SK-N-SH (cell line): ENCODE measurements around the gene ITGAL. TPM values are rescaled to one million over a fixed set of nuclear protein-coding genes. Genes with fewer than 3 reads are reported as not detected.

Experiments used
- CTCF ChIA-PET: fragments of 300-600, 350-600 bp; formaldehyde crosslinking; extraction: SDS; loops from one replicate; lab custom pipeline; 2021; lab: Yijun Ruan, JAX
- POLR2A ChIA-PET: fragments of 350-600 bp; sonication (Branson Sonifier 250); formaldehyde crosslinking; extraction: SDS; loops from one replicate; lab custom pipeline; 2020; ENCODE audit warnings: antibody characterized with exemption, inconsistent platforms; lab: Yijun Ruan, JAX
- DNase-seq: peaks from one replicate; pipeline ENCODE4 v3.0.0; 2012
- H2AFZ ChIP-seq: fragments of 200-600 bp; sonication (generic); 2 replicates; pipeline ENCODE4 v1.8.1; 2016; ENCODE audit warnings: antibody characterized with exemption, mild to moderate bottlenecking, low read depth
- H3F3A ChIP-seq: fragments of 200-600 bp; sonication (generic); replicated peaks from 2 replicates; pipeline ENCODE3; 2016; ENCODE audit warnings: antibody characterized with exemption, mild to moderate bottlenecking; ENCODE audit not compliant: insufficient read depth
- H3K27ac ChIP-seq, 2 experiments: fragments of 200-500 bp in 1 of 2; fragments of 200-600 bp in 1 of 2; sonication (Bioruptor generic) in 1 of 2; sonication (generic), shearing (Covaris generic) in 1 of 2; 2 replicates each; pipeline versions ENCODE4 v1.5.1 to v1.6.1; 2014 to 2016; ENCODE audit warnings: low read depth in 2 of 2, inconsistent platforms in 1 of 2, low read length in 1 of 2, mild to moderate bottlenecking in 1 of 2, mixed read lengths in 1 of 2
- H3K27me3 ChIP-seq: fragments of 200-600 bp; sonication (generic), shearing (Covaris generic); 2 replicates; pipeline ENCODE4 v1.6.1; 2016; ENCODE audit warnings: mixed run types; ENCODE audit not compliant: insufficient read depth
- H3K36me3 ChIP-seq, 2 experiments: fragments of 200-500 bp in 1 of 2; fragments of 200-600 bp in 1 of 2; sonication (Bioruptor generic) in 1 of 2; sonication (generic) in 1 of 2; replicated peaks in 1 of 2; 2 replicates each; pipeline versions ENCODE3 to v1.5.1; 2014 to 2016; ENCODE audit warnings: low read length in 1 of 2, mild to moderate bottlenecking in 1 of 2; ENCODE audit not compliant: insufficient read depth in 2 of 2, control insufficient read depth in 1 of 2
- H3K4me1 ChIP-seq, 2 experiments: fragments of 200-500 bp in 1 of 2; fragments of 200-600 bp in 1 of 2; sonication (Bioruptor generic) in 1 of 2; sonication (generic), shearing (Covaris generic) in 1 of 2; 2 replicates each; pipeline versions ENCODE4 v1.5.1 to v1.6.1; 2014 to 2016; ENCODE audit warnings: low read depth in 1 of 2, low read length in 1 of 2, mixed run types in 1 of 2; ENCODE audit not compliant: insufficient read depth in 2 of 2, control insufficient read depth in 1 of 2
- H3K4me2 ChIP-seq: fragments of 200-600 bp; sonication (generic), shearing (Covaris generic); 2 replicates; pipeline ENCODE4 v1.6.1; 2017; ENCODE audit warnings: mixed run types
- H3K4me3 ChIP-seq, 2 experiments: fragments of 200-500 bp in 1 of 2; fragments of 200-600 bp in 1 of 2; sonication (Bioruptor generic) in 1 of 2; sonication (generic), shearing (Covaris generic) in 1 of 2; 2 replicates each; pipeline versions ENCODE4 v1.5.1 to v1.8.1; 2014 to 2016; ENCODE audit warnings: low read depth in 2 of 2, inconsistent platforms in 1 of 2, low read length in 1 of 2, mild to moderate bottlenecking in 1 of 2, mixed read lengths in 1 of 2, moderate library complexity in 1 of 2
- H3K79me2 ChIP-seq: fragments of 200-600 bp; sonication (generic); 2 replicates; pipeline ENCODE4 v1.8.1; 2017; ENCODE audit warnings: mild to moderate bottlenecking; ENCODE audit not compliant: insufficient read depth
- H3K9ac ChIP-seq: fragments of 200-600 bp; sonication (generic); 2 replicates; pipeline ENCODE4 v1.6.1; 2017; ENCODE audit warnings: mixed run types
- H3K9me2 ChIP-seq: fragments of 200-600 bp; sonication (generic); 2 replicates; pipeline ENCODE4 v1.6.1; 2017; ENCODE audit warnings: mixed run types
- H3K9me3 ChIP-seq: fragments of 200-600 bp; sonication (generic); 2 replicates; pipeline ENCODE4 v1.6.1; 2017; ENCODE audit warnings: mixed run types, mild to moderate bottlenecking, moderate library complexity
- H4K20me1 ChIP-seq: fragments of 200-600 bp; sonication (generic); 2 replicates; pipeline ENCODE4 v1.6.1; 2017; ENCODE audit warnings: mild to moderate bottlenecking, mixed run types; ENCODE audit not compliant: insufficient read depth
- CHD2 ChIP-seq: fragments of 150-350 bp; IDR thresholded peaks from 2 replicates; pipeline ENCODE4 v1.6.1; 2018; ENCODE audit warnings: low read length; ENCODE audit not compliant: partially characterized antibody
- ELF1 ChIP-seq: IDR thresholded peaks from 2 replicates; pipeline ENCODE4 v1.4.0; 2012
- EZH2phosphoT487 ChIP-seq: fragments of 200-600 bp; sonication (generic); IDR thresholded peaks from 2 replicates; pipeline ENCODE4 v1.6.1; 2017; ENCODE audit warnings: low read depth, mixed run types, mild to moderate bottlenecking, antibody characterized with exemption, moderate library complexity, borderline replicate concordance
- FOSL2 ChIP-seq: IDR thresholded peaks from 2 replicates; pipeline ENCODE4 v1.4.0; 2012; ENCODE audit warnings: low read depth, mild to moderate bottlenecking, moderate library complexity, borderline replicate concordance
- GATA2 ChIP-seq: sonication (generic); formaldehyde crosslinking; IDR thresholded peaks from 2 replicates; pipeline ENCODE4 v1.5.0; 2020; ENCODE audit warnings: mild to moderate bottlenecking, missing genetic modification reagents
- JUND ChIP-seq: IDR thresholded peaks from 2 replicates; pipeline ENCODE4 v1.4.0; 2012
- MEF2A ChIP-seq: IDR thresholded peaks from 2 replicates; pipeline ENCODE4 v1.4.0; 2012; ENCODE audit warnings: low read depth, borderline replicate concordance
- MXI1 ChIP-seq: IDR thresholded peaks from 2 replicates; pipeline ENCODE4 v1.6.1; 2012; ENCODE audit warnings: mild to moderate bottlenecking, low read depth, low read length, improper control_type of control experiment
- NFIC ChIP-seq: IDR thresholded peaks from 2 replicates; pipeline ENCODE4 v1.4.0; 2012; ENCODE audit warnings: borderline replicate concordance
- NRF1 ChIP-seq: IDR thresholded peaks from 2 replicates; pipeline ENCODE4 v1.6.1; 2012; ENCODE audit warnings: low read depth, mild to moderate bottlenecking, low read length
- POLR2AphosphoS5 ChIP-seq: IDR thresholded peaks from 2 replicates; pipeline ENCODE4 v1.6.1; 2012; ENCODE audit warnings: low read depth, low read length
- RAD21 ChIP-seq: IDR thresholded peaks from 2 replicates; pipeline ENCODE4 v1.6.1; 2012; ENCODE audit warnings: mild to moderate bottlenecking, low read length
- RCOR1 ChIP-seq: fragments of 150-350 bp; IDR thresholded peaks from 2 replicates; pipeline ENCODE4 v1.6.1; 2017; ENCODE audit warnings: antibody characterized with exemption, low read length
- RXRA ChIP-seq: IDR thresholded peaks from 2 replicates; pipeline ENCODE4 v1.4.0; 2012; ENCODE audit warnings: low read depth, mild to moderate bottlenecking, borderline replicate concordance
- SIN3A ChIP-seq: IDR thresholded peaks from 2 replicates; pipeline ENCODE4 v1.6.1; 2012; ENCODE audit warnings: low read depth, mild to moderate bottlenecking, low read length, moderate library complexity, borderline replicate concordance
- SMC3 ChIP-seq: IDR thresholded peaks from 2 replicates; pipeline ENCODE4 v1.6.1; 2012; ENCODE audit warnings: low read depth, low read length, improper control_type of control experiment
- USF1 ChIP-seq: IDR thresholded peaks from 2 replicates; pipeline ENCODE4 v1.4.0; 2012; ENCODE audit warnings: low read depth, borderline replicate concordance
- YY1 ChIP-seq: IDR thresholded peaks from 2 replicates; pipeline ENCODE4 v1.4.0; 2012; ENCODE audit warnings: low read depth, mild to moderate bottlenecking
- ZBTB33 ChIP-seq: IDR thresholded peaks from 2 replicates; pipeline ENCODE4 v1.4.0; 2012; ENCODE audit warnings: low read depth, borderline replicate concordance
- WGBS: methylation state at CpG from one replicate; pipeline ENCODE4 v1.1.6; 2017; ENCODE audit warnings: low lambda C conversion rate; 5-methylcytosine and 5-hydroxymethylcytosine counted together
- polyA plus RNA-seq, 3 experiments: library from polyadenylated mRNA; depleted of rRNA; stranded (reverse); fragments of >200 nt; gene quantifications; 2 replicates each; pipeline ENCODE4 v1.2.3, GENCODE V29; 2012
- TF ChIP-seq, protein P1 (sequence below): IDR thresholded peaks from 2 replicates; pipeline ENCODE4 v1.4.0; 2012; ENCODE audit warnings: low read depth
- TF ChIP-seq, protein P2 (sequence below): IDR thresholded peaks from 2 replicates; pipeline ENCODE4; 2012
- TF ChIP-seq, protein P3 (sequence below): IDR thresholded peaks from 2 replicates; pipeline ENCODE4 v1.6.1; 2012; ENCODE audit warnings: mild to moderate bottlenecking, low read depth, low read length, moderate library complexity
- TF ChIP-seq, protein P4 (sequence below): fragments of 150-350 bp; IDR thresholded peaks from 2 replicates; pipeline ENCODE4 v1.6.1; 2016; ENCODE audit warnings: mild to moderate bottlenecking, low read depth, low read length

ITGAL gene
- polyA plus RNA-seq, 1 of the 3 experiments (the other 2 are of a cell fraction) = 0.12 TPM

DNA sequence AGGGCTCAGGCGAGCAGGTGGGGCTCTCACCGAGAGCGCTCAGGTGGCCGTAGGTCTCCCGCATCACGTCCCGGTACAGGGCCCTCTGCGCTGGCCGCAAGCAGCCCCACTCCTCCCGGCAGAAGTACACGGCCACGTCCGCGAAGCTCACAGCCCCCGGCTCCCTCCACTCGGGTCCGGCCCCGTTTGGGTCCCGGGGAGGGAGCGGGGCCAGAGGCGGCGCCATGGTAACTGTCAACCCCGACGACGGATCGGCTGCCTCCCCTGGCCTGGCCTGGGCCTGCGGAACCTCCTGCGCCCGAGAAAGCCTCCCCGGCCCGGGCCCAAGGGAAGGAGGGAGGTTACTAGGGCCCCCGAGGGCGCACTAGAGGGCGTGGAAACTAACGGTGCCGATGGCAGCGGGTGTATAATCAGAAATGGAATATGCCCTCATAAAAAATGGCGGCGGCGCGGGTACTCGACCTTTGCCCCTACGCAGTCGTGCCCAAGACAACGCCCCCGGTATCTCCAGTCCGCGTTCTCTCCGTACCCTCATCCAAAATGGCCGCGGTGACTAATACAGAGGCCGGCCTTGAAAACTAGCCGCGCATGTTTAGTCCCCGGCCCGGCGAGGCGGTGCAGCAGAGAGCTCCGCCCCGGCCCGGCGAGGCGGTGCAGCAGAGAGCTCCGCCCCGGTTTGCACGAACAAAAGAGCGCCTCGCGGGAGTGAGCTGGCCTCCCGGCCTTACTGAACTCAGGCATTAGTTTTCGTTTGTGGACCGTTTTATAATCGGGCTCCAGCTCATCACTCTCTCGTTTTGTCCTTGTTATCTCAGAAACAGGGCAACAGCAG lies 85.6 kb downstream of the ITGAL start, which contains the start of gene ZNF764:
Gene ZNF764, minus strand, starts transcription at position 418 of the 832 bp plus-strand sequence. Its CDS starts 192 bp downstream, at position 226.
- Histone ChIP-seq H4K20me1 (no peaks in the 10 kb centered on the region), H3K79me2 (peaks cover 26% of the 10 kb centered on the region), H3K36me3 (peaks cover 0 to 21% of the 10 kb centered on the region in 2 experiments), H3K4me1 (peaks cover 0 to 6% of the 10 kb centered on the region in 2 experiments; a peak in 1 of 4 replicates), H3K27ac (peak within 1 kb of the TSS; percentile 88 to 92), H3K4me2 (peak within 1 kb of the TSS; percentile 95), H3K27me3 (no peaks in the 10 kb centered on the region), H3K9me2 (no peaks in the 10 kb centered on the region), H3K9ac (peak within 1 kb of the TSS; percentile 94), H2AFZ (peak within 1 kb of the TSS; percentile 92), H3K4me3 (peak within 1 kb of the TSS; percentile 75 to 91), H3F3A (peaks cover 7% of the 10 kb centered on the region), H3K9me3 (no peaks in the 10 kb centered on the region)
- POLR2A ChIA-PET = interaction anchor here (0.9 to 3.8 kb wide), 9 partner anchors 9 to 101 kb away, joined by 3 to 47 read pairs (median 4); partner anchors contain the start of genes ZNF688, ZNF689 and ZNF747
- peak; percentile 96 for DNase-seq
- CTCF ChIA-PET = interaction anchor here (0.8 to 2.1 kb wide), 9 partner anchors 12 to 128 kb away, joined by 3 to 19 read pairs (median 4); partner anchors contain the start of genes DCTPP1 and ZNF688
- 5% methylated on average over 13 of the region's 74 CpGs for WGBS
- TF ChIP-seq, protein P1, sequence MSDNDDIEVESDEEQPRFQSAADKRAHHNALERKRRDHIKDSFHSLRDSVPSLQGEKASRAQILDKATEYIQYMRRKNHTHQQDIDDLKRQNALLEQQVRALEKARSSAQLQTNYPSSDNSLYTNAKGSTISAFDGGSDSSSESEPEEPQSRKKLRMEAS = peak; percentile 47; the same call in 1 of the 2 replicates
- TF ChIP-seq, protein P2, sequence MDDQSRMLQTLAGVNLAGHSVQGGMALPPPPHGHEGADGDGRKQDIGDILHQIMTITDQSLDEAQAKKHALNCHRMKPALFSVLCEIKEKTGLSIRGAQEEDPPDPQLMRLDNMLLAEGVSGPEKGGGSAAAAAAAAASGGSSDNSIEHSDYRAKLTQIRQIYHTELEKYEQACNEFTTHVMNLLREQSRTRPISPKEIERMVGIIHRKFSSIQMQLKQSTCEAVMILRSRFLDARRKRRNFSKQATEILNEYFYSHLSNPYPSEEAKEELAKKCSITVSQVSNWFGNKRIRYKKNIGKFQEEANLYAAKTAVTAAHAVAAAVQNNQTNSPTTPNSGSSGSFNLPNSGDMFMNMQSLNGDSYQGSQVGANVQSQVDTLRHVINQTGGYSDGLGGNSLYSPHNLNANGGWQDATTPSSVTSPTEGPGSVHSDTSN = peak; percentile 59; the same call in 1 of the 2 replicates
- TF ChIP-seq CHD2 (peak; percentile 90), MEF2A (no peak), POLR2AphosphoS5 (peak; percentile 93), USF1 (no peak), NFIC (peak; percentile 34; the same call in 1 of the 2 replicates), FOSL2 (peak; percentile 71), YY1 (peak; percentile 100), RAD21 (peak; percentile 1; the same call in 1 of the 2 replicates), JUND (peak; percentile 54; the same call in 1 of the 2 replicates), GATA2 (CRISPR knock-in tag) (no peak), MXI1 (peak; percentile 68; the same call in 1 of the 2 replicates), EZH2phosphoT487 (no peak), ZBTB33 (0 out of 2 replicates have a peak, but pooled peaks have one; percentile 50), ELF1 (peak; percentile 92), RCOR1 (no peak), SIN3A (peak; percentile 61; the same call in 1 of the 2 replicates), NRF1 (peak; percentile 68), RXRA (no peak), SMC3 (no peak)
- TF ChIP-seq, protein P3, sequence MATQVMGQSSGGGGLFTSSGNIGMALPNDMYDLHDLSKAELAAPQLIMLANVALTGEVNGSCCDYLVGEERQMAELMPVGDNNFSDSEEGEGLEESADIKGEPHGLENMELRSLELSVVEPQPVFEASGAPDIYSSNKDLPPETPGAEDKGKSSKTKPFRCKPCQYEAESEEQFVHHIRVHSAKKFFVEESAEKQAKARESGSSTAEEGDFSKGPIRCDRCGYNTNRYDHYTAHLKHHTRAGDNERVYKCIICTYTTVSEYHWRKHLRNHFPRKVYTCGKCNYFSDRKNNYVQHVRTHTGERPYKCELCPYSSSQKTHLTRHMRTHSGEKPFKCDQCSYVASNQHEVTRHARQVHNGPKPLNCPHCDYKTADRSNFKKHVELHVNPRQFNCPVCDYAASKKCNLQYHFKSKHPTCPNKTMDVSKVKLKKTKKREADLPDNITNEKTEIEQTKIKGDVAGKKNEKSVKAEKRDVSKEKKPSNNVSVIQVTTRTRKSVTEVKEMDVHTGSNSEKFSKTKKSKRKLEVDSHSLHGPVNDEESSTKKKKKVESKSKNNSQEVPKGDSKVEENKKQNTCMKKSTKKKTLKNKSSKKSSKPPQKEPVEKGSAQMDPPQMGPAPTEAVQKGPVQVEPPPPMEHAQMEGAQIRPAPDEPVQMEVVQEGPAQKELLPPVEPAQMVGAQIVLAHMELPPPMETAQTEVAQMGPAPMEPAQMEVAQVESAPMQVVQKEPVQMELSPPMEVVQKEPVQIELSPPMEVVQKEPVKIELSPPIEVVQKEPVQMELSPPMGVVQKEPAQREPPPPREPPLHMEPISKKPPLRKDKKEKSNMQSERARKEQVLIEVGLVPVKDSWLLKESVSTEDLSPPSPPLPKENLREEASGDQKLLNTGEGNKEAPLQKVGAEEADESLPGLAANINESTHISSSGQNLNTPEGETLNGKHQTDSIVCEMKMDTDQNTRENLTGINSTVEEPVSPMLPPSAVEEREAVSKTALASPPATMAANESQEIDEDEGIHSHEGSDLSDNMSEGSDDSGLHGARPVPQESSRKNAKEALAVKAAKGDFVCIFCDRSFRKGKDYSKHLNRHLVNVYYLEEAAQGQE = no peak
- TF ChIP-seq, protein P4, sequence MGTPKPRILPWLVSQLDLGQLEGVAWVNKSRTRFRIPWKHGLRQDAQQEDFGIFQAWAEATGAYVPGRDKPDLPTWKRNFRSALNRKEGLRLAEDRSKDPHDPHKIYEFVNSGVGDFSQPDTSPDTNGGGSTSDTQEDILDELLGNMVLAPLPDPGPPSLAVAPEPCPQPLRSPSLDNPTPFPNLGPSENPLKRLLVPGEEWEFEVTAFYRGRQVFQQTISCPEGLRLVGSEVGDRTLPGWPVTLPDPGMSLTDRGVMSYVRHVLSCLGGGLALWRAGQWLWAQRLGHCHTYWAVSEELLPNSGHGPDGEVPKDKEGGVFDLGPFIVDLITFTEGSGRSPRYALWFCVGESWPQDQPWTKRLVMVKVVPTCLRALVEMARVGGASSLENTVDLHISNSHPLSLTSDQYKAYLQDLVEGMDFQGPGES = no peak
